Endothelial cell of umbilical vein (primary cell): ENCODE results near the gene MPEG1.

ENCODE experiments used
- EZH2 ChIP-seq: IDR thresholded peaks from 2 replicates; pipeline ENCODE4 v1.6.1; 2012; ENCODE audit warnings: borderline replicate concordance, low read depth, mild to moderate bottlenecking, moderate library complexity, low read length, inconsistent platforms; ENCODE audit not compliant: severe bottlenecking
- FOS ChIP-seq: IDR thresholded peaks from 2 replicates; pipeline ENCODE4 v1.6.1; 2011; ENCODE audit warnings: mild to moderate bottlenecking, low read length, moderate library complexity, borderline replicate concordance; ENCODE audit not compliant: insufficient read depth
- MYC ChIP-seq: IDR thresholded peaks from one replicate; pipeline ENCODE4 v1.6.1; 2011; ENCODE audit warnings: mild to moderate bottlenecking, low read depth, low read length
- POLR2A ChIP-seq: IDR thresholded peaks from 2 replicates; pipeline ENCODE4 v1.6.1; 2012; ENCODE audit warnings: low read depth, mild to moderate bottlenecking, control low read depth, low read length
- POLR2AphosphoS5 ChIP-seq: IDR thresholded peaks from 2 replicates; pipeline ENCODE4 v1.6.1; 2012; ENCODE audit warnings: low read depth, mild to moderate bottlenecking, control low read depth, low read length, moderate library complexity; ENCODE audit not compliant: insufficient read depth
- TF ChIP-seq, protein P1 (sequence below), 2 donors: IDR thresholded peaks; 1 replicate in 1 of 2; 2 replicates in 1 of 2; pipeline ENCODE4 v1.5.1; 2011; ENCODE audit warnings: low read length in 2 of 2, mild to moderate bottlenecking in 2 of 2, moderate library complexity in 2 of 2, control low read depth in 1 of 2, inconsistent platforms in 1 of 2, low read depth in 1 of 2; ENCODE audit not compliant: insufficient read depth in 1 of 2; ENCODE audit errors: extremely low read depth in 1 of 2

DNA sequence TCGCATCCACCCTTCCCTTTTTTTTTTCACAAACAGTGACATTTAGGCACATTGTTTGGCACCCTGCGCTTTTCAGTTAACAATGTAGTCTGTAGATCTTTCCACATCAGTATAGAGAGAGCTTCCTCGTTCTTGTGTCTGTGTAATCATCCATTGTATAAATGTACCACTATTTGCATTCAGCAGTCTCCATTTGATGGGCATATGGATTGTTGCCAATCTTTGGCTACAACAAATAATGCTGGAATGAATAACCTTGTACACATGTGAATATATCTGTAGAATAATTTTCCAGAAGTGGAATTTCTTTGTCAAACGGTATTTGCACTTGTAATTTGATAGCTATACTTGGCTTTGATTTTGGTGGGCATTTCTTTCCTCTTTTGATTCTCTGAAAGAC is 17.1 kb downstream of the MPEG1 start:
- TF ChIP-seq, protein P1, sequence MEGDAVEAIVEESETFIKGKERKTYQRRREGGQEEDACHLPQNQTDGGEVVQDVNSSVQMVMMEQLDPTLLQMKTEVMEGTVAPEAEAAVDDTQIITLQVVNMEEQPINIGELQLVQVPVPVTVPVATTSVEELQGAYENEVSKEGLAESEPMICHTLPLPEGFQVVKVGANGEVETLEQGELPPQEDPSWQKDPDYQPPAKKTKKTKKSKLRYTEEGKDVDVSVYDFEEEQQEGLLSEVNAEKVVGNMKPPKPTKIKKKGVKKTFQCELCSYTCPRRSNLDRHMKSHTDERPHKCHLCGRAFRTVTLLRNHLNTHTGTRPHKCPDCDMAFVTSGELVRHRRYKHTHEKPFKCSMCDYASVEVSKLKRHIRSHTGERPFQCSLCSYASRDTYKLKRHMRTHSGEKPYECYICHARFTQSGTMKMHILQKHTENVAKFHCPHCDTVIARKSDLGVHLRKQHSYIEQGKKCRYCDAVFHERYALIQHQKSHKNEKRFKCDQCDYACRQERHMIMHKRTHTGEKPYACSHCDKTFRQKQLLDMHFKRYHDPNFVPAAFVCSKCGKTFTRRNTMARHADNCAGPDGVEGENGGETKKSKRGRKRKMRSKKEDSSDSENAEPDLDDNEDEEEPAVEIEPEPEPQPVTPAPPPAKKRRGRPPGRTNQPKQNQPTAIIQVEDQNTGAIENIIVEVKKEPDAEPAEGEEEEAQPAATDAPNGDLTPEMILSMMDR (IDR thresholded peaks at IDR 0.05; ENCODE audit: extremely low read depth in 1 of 2, insufficient read depth in 1 of 2, low read depth in 1 of 2, low read length in 2 of 2), result no peak
- TF ChIP-seq POLR2A (no peak), FOS (no peak), POLR2AphosphoS5 (no peak), EZH2 (no peak), MYC (no peak)
